H1 (cell line): ENCODE results near the gene ASTN2. TPM values are rescaled to one million over a fixed set of nuclear protein-coding genes. Genes with fewer than 3 reads are reported as not detected.

ENCODE experiments used
- CTCF ChIA-PET: fragments of 300-600 bp; sonication (Branson Sonifier 250); formaldehyde crosslinking; loops from one replicate; lab custom pipeline; 2021; ENCODE audit not compliant: partially characterized antibody; lab: Charles Lee
- POLR2A ChIA-PET: fragments of 300-600 bp; sonication (Branson Sonifier 250); formaldehyde crosslinking; loops from one replicate; lab custom pipeline; 2021; ENCODE audit warnings: inconsistent platforms; ENCODE audit not compliant: partially characterized antibody; lab: Charles Lee
- DNase-seq, 2 experiments: peaks; one replicate each; pipeline versions ENCODE4 v3.0.0 to v3.0.0-alpha.2; 2010 to 2022; ENCODE audit warnings: low spot score in 2 of 2, low read depth in 1 of 2, mixed read lengths in 1 of 2
- FAIRE-seq: peaks from 2 replicates; lab custom pipeline; 2011; peaks lifted over from hg19 to GRCh38; lab: Jason Lieb, UNC
- H2AFZ ChIP-seq: 2 replicates; pipeline ENCODE4 v1.8.1; 2012; ENCODE audit warnings: low read length, inconsistent platforms
- H2AK5ac ChIP-seq: 2 replicates; pipeline ENCODE4 v1.6.1; 2013; ENCODE audit warnings: low read depth, low read length
- H2BK120ac ChIP-seq: replicated peaks from 2 replicates; pipeline ENCODE3; 2013; ENCODE audit warnings: low read depth, low read length, inconsistent platforms
- H2BK12ac ChIP-seq: 2 replicates; pipeline ENCODE4 v1.6.1; 2013; ENCODE audit warnings: low read depth, low read length
- H2BK15ac ChIP-seq: 2 replicates; pipeline ENCODE4 v1.6.1; 2013; ENCODE audit warnings: low read length
- H2BK20ac ChIP-seq: 2 replicates; pipeline ENCODE4 v1.6.1; 2013; ENCODE audit warnings: low read length
- H2BK5ac ChIP-seq: 2 replicates; pipeline ENCODE4 v1.6.1; 2013; ENCODE audit warnings: low read depth, low read length
- H3K14ac ChIP-seq: 2 replicates; pipeline ENCODE4 v1.6.1; 2013; ENCODE audit warnings: inconsistent platforms; ENCODE audit not compliant: insufficient read length
- H3K18ac ChIP-seq: 2 replicates; pipeline ENCODE4 v1.6.1; 2013; ENCODE audit warnings: low read length; ENCODE audit errors: extremely low read depth
- H3K23ac ChIP-seq: 2 replicates; pipeline ENCODE4 v1.6.1; 2013; ENCODE audit warnings: inconsistent platforms; ENCODE audit not compliant: insufficient read length
- H3K23me2 ChIP-seq: 2 replicates; pipeline ENCODE4 v1.6.1; 2013; ENCODE audit warnings: low read depth, low read length
- H3K27ac ChIP-seq: 2 replicates; pipeline ENCODE4 v1.6.1; 2011; ENCODE audit warnings: low read depth, low read length, inconsistent platforms
- H3K27me3 ChIP-seq, 4 experiments: replicated peaks in 1 of 4; 1 replicate in 1 of 4; 2 replicates in 3 of 4; pipeline versions ENCODE4 v1.6.1 to v1.8.1; 2011 to 2013; ENCODE audit warnings: low read length in 3 of 4, mild to moderate bottlenecking in 3 of 4, inconsistent platforms in 2 of 4, mixed read lengths in 2 of 4, moderate library complexity in 1 of 4; ENCODE audit not compliant: control insufficient read depth in 3 of 4, insufficient read depth in 3 of 4; ENCODE audit errors: extremely low read depth in 1 of 4
- H3K36me3 ChIP-seq, 4 experiments: 2 replicates each; pipeline versions ENCODE4 v1.6.1 to v1.8.1; 2011 to 2013; ENCODE audit warnings: mild to moderate bottlenecking in 4 of 4, low read length in 3 of 4, moderate library complexity in 2 of 4, control low read depth in 1 of 4, inconsistent platforms in 1 of 4; ENCODE audit not compliant: insufficient read depth in 4 of 4, control insufficient read depth in 2 of 4
- H3K4ac ChIP-seq: replicated peaks from 2 replicates; pipeline ENCODE3; 2013; ENCODE audit warnings: low read length, low read depth, mixed read lengths, inconsistent platforms; ENCODE audit not compliant: insufficient read length
- H3K4me1 ChIP-seq, 4 experiments: replicated peaks in 1 of 4; 1 replicate in 1 of 4; 2 replicates in 3 of 4; pipeline versions ENCODE4 v1.6.1 to v1.8.1; 2011 to 2013; ENCODE audit warnings: low read length in 3 of 4, inconsistent platforms in 2 of 4, mixed read lengths in 1 of 4; ENCODE audit not compliant: insufficient read depth in 4 of 4, control insufficient read depth in 3 of 4
- H3K4me2 ChIP-seq, 2 experiments: 2 replicates each; pipeline versions ENCODE4 v1.6.1 to v1.8.1; 2011 to 2013; ENCODE audit warnings: low read depth in 2 of 2, low read length in 2 of 2, control low read depth in 1 of 2, inconsistent platforms in 1 of 2, mild to moderate bottlenecking in 1 of 2; ENCODE audit not compliant: insufficient read depth in 1 of 2
- H3K4me3 ChIP-seq, 4 experiments: fragments of 200-600, 300-600 bp in 1 of 4; sonication (generic), shearing (Covaris generic), sonication (Bioruptor Twin) in 1 of 4; 2 replicates each; pipeline versions ENCODE4 v1.5.1 to v1.8.1; 2011 to 2016; ENCODE audit warnings: low read length in 4 of 4, low read depth in 3 of 4, control low read depth in 2 of 4, inconsistent platforms in 2 of 4, mild to moderate bottlenecking in 2 of 4, mixed read lengths in 1 of 4, moderate library complexity in 1 of 4; ENCODE audit not compliant: insufficient read depth in 2 of 4; ENCODE audit errors: extremely low read depth in 1 of 4
- H3K56ac ChIP-seq: replicated peaks from 2 replicates; pipeline ENCODE3; 2013; ENCODE audit warnings: low read depth, mild to moderate bottlenecking, mixed read lengths, low read length, inconsistent platforms; ENCODE audit not compliant: insufficient read length
- H3K79me1 ChIP-seq: 2 replicates; pipeline ENCODE4 v1.6.1; 2013; ENCODE audit warnings: low read depth, low read length, control low read depth
- H3K79me2 ChIP-seq, 2 experiments: 2 replicates each; pipeline versions ENCODE4 v1.6.1 to v1.8.1; 2012 to 2013; ENCODE audit warnings: low read length in 2 of 2, mild to moderate bottlenecking in 2 of 2, inconsistent platforms in 1 of 2; ENCODE audit not compliant: insufficient read depth in 2 of 2, control insufficient read depth in 1 of 2
- H3K9ac ChIP-seq, 4 experiments: replicated peaks in 1 of 4; 1 replicate in 1 of 4; 2 replicates in 3 of 4; pipeline versions ENCODE4 v1.6.1 to v1.8.1; 2011 to 2013; ENCODE audit warnings: low read depth in 3 of 4, low read length in 3 of 4, control low read depth in 2 of 4, mild to moderate bottlenecking in 2 of 4, moderate library complexity in 2 of 4, inconsistent platforms in 1 of 4; ENCODE audit errors: extremely low read depth in 1 of 4
- H3K9me3 ChIP-seq, 2 experiments: 2 replicates each; pipeline versions ENCODE4 v1.6.1 to v1.8.1; 2012 to 2013; ENCODE audit warnings: mild to moderate bottlenecking in 2 of 2, moderate library complexity in 2 of 2, control low read depth in 1 of 2, inconsistent platforms in 1 of 2, low read depth in 1 of 2, low read length in 1 of 2, mixed read lengths in 1 of 2; ENCODE audit not compliant: insufficient read depth in 2 of 2
- H4K20me1 ChIP-seq, 2 experiments: replicated peaks in 1 of 2; 2 replicates each; pipeline versions ENCODE3 to v1.8.1; 2011 to 2013; ENCODE audit warnings: inconsistent platforms in 2 of 2, low read length in 2 of 2, mild to moderate bottlenecking in 1 of 2; ENCODE audit not compliant: insufficient read depth in 2 of 2, control insufficient read depth in 1 of 2
- H4K5ac ChIP-seq: 2 replicates; pipeline ENCODE4 v1.6.1; 2013; ENCODE audit warnings: low read length, low read depth, mixed read lengths, inconsistent platforms; ENCODE audit not compliant: insufficient read length
- H4K8ac ChIP-seq: 2 replicates; pipeline ENCODE4 v1.8.0; 2013; ENCODE audit warnings: mild to moderate bottlenecking, moderate library complexity, low read length, inconsistent platforms; ENCODE audit not compliant: insufficient read depth; ENCODE audit errors: extremely low read depth
- H4K91ac ChIP-seq: replicated peaks from 2 replicates; pipeline ENCODE3; 2013; ENCODE audit warnings: low read length, mixed read lengths, inconsistent platforms; ENCODE audit not compliant: insufficient read length
- BCL11A ChIP-seq, 2 experiments: IDR thresholded peaks; one replicate each; pipeline ENCODE4 v1.6.1; 2011; ENCODE audit warnings: low read depth in 2 of 2, low read length in 2 of 2, mild to moderate bottlenecking in 2 of 2
- CTCF ChIP-seq, 3 experiments: IDR thresholded peaks; 1 replicate in 2 of 3; 2 replicates in 1 of 3; pipeline versions ENCODE4 v1.5.1 to v1.6.1; 2011; ENCODE audit warnings: low read length in 3 of 3, mild to moderate bottlenecking in 3 of 3, inconsistent platforms in 2 of 3, low read depth in 1 of 3, moderate library complexity in 1 of 3; ENCODE audit not compliant: insufficient read depth in 1 of 3; ENCODE audit errors: control extremely low read depth in 1 of 3
- HDAC6 ChIP-seq: IDR thresholded peaks from one replicate; pipeline ENCODE4 v1.7.1; 2012; ENCODE audit warnings: low read depth, mild to moderate bottlenecking, inconsistent platforms, low read length, moderate library complexity
- KDM5A ChIP-seq: fragments of 200-600 bp; IDR thresholded peaks from 2 replicates; pipeline ENCODE4 v1.7.1; 2012; ENCODE audit warnings: mild to moderate bottlenecking, low read length, inconsistent platforms, mixed read lengths
- NRF1 ChIP-seq: IDR thresholded peaks from 2 replicates; pipeline ENCODE4 v1.6.1; 2011; ENCODE audit warnings: mild to moderate bottlenecking, low read depth, low read length, improper control_type of control experiment
- RNF2 ChIP-seq: fragments of 200-900, 300-1000 bp; sonication (generic); IDR thresholded peaks from 2 replicates; pipeline ENCODE4 v1.7.1; 2016; ENCODE audit warnings: borderline replicate concordance, low read depth, mild to moderate bottlenecking, antibody characterized with exemption, low read length; ENCODE audit not compliant: poor library complexity, severe bottlenecking; ENCODE audit errors: missing control alignments
- RXRA ChIP-seq: IDR thresholded peaks from 2 replicates; pipeline ENCODE4 v1.6.1; 2011; ENCODE audit warnings: low read depth, mild to moderate bottlenecking, low read length, moderate library complexity; ENCODE audit not compliant: insufficient read depth
- SIRT6 ChIP-seq: IDR thresholded peaks from one replicate; pipeline ENCODE4 v1.7.1; 2012; ENCODE audit warnings: low read length, inconsistent platforms
- TAF7 ChIP-seq: optimal IDR thresholded peaks from 2 replicates; pipeline ENCODE3; 2011; ENCODE audit warnings: low read depth, mild to moderate bottlenecking, inconsistent platforms, low read length, moderate library complexity, borderline replicate concordance
- WGBS, 2 experiments: shearing (Covaris generic) in 1 of 2; methylation state at CpG; one replicate each; pipeline versions ENCODE4 v1.1.6 to v1.1.7; 2013 to 2015; ENCODE audit warnings: low lambda C conversion rate in 2 of 2, mixed read lengths in 2 of 2, inconsistent platforms in 1 of 2, low coverage in 1 of 2, missing lambda C conversion rate in 1 of 2; ENCODE audit not compliant: insufficient replicate concordance in 2 of 2, insufficient coverage in 1 of 2, insufficient read length in 1 of 2; ENCODE audit errors: extremely low coverage in 1 of 2, missing lambda C conversion rate in 1 of 2; 5-methylcytosine and 5-hydroxymethylcytosine counted together
- polyA plus RNA-seq, 7 experiments: library from polyadenylated mRNA; depleted of rRNA in 3 of 7; stranded (reverse) in 5 of 7; unstranded in 2 of 7; fragments of >200 nt in 5 of 7; fragments of 200-250 nt in 2 of 7; gene quantifications; 1 replicate in 5 of 7; 2 replicates in 1 of 7; 4 replicates in 1 of 7; pipeline versions ENCODE4 v1.2.1 to v1.2.3, GENCODE V29; 2011 to 2013; ENCODE audit warnings: missing spikeins in 2 of 7, mixed read lengths in 2 of 7
- total RNA-seq: library from RNA; stranded (reverse); fragmentation: NEBNext Ultra II Directional; extraction: Animal tissue kit (Norgen Biotek cat#: 25700); gene quantifications from 2 replicates; pipeline ENCODE4 v1.2.1, GENCODE V29; 2021
- TF ChIP-seq, protein P1 (sequence below): IDR thresholded peaks from 2 replicates; pipeline ENCODE4 v1.6.1; 2012; ENCODE audit warnings: inconsistent platforms

Gene ASTN2
- total and polyA plus RNA-seq, 2 of the 8 experiments (the other 6 are each of a cell fraction or from before 2014, with no cell fraction given) = 8.2 to 13.7 TPM

GRCh38 chr9:116393198-116393597 lies 1021.7 kb downstream of the ASTN2 start:
- H3K79me2 ChIP-seq = no peaks in the 10 kb centered on the region
- H4K20me1 ChIP-seq = no peaks in the 10 kb centered on the region
- H3K4me3 ChIP-seq = no peak overlapping the region
- H2BK5ac ChIP-seq = no peak overlapping the region
- H4K5ac ChIP-seq = no peak overlapping the region
- no peak overlapping the region for H2BK120ac ChIP-seq
- no peak overlapping the region for H3K4ac ChIP-seq
- no peaks in the 10 kb centered on the region; a peak in 1 of 7 replicates for H3K4me1 ChIP-seq
- no peak overlapping the region for H2AK5ac ChIP-seq
- H3K14ac ChIP-seq = no peak overlapping the region
- H3K56ac ChIP-seq = no peak overlapping the region
- no peaks in the 10 kb centered on the region; the same call in 1 of the 2 replicates for H3K23me2 ChIP-seq
- H2BK20ac ChIP-seq = no peak overlapping the region
- no peak overlapping the region for H2BK12ac ChIP-seq
- WGBS, 2 experiments = 90% methylated on average over 1 of the region's 1 CpG; no CpG with 5 or more reads in 1 of the 2 experiments
- no peak overlapping the region for H3K23ac ChIP-seq
- H3K18ac ChIP-seq = no peak overlapping the region
- H3K9me3 ChIP-seq = no peaks in the 10 kb centered on the region
- no peak overlapping the region for H3K4me2 ChIP-seq
- H3K9ac ChIP-seq = no peak overlapping the region
- H2AFZ ChIP-seq = no peak overlapping the region
- CTCF ChIA-PET = interaction anchor here (0.9 to 2.6 kb wide), 3 partner anchors 82 to 244 kb away, joined by 3 to 10 read pairs (median 4); no protein-coding TSS in a partner anchor
- no peak overlapping the region for H2BK15ac ChIP-seq
- H4K91ac ChIP-seq = no peak overlapping the region
- FAIRE-seq = no peak
- H3K79me1 ChIP-seq = no peaks in the 10 kb centered on the region
- no peak for DNase-seq
- POLR2A ChIA-PET = interaction anchor here (0.6 kb wide), 1 partner anchor 150 kb away, joined by 3 read pairs; no protein-coding TSS in a partner anchor
- no peak overlapping the region for H4K8ac ChIP-seq
- H3K27me3 ChIP-seq = no peaks in the 10 kb centered on the region
- H3K36me3 ChIP-seq = no peaks in the 10 kb centered on the region
- H3K27ac ChIP-seq = no peak overlapping the region
- no peak for TF ChIP-seq RNF2
- no peak for TF ChIP-seq RXRA
- TF ChIP-seq HDAC6 = no peak
- no peak for TF ChIP-seq BCL11A (IDR thresholded peaks at IDR 0.05; ENCODE audit: low read depth in 2 of 2, low read length in 2 of 2)
- no peak for TF ChIP-seq CTCF (IDR thresholded peaks at IDR 0.05; ENCODE audit: control extremely low read depth in 1 of 3, insufficient read depth in 1 of 3, low read depth in 1 of 3, low read length in 3 of 3)
- TF ChIP-seq TAF7 = no peak
- no peak for TF ChIP-seq NRF1
- TF ChIP-seq KDM5A = no peak
- TF ChIP-seq, protein P1, sequence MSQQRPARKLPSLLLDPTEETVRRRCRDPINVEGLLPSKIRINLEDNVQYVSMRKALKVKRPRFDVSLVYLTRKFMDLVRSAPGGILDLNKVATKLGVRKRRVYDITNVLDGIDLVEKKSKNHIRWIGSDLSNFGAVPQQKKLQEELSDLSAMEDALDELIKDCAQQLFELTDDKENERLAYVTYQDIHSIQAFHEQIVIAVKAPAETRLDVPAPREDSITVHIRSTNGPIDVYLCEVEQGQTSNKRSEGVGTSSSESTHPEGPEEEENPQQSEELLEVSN = no peak
- no peak for TF ChIP-seq SIRT6
